ENCODE measurements around the gene KMT5B.
A peak's percentile ranks its signal among the peaks of the same experiment; 100 is the strongest.

Gene KMT5B

DNA sequence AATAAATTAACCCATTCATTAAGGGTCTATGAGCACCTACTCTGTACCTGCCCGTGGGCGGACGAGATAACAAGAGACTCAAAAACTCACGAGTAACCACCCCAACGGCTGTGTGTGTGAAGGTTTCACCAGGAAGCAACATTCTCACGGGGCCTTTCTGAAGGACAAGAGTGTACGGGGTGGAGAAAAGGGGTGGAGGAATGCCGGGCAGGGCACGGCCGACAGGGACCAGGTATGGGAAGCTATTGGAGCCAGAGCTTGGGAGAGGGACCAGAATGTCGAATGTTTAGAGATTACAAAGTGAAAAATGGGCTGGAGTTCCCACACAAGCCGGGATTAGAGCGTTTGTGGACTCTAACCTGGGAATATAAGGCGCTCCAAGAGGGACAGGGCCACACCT, 1.6 kb downstream of the KMT5B start:
- H2BK15ac ChIP-seq (ENCODE audit: low read depth, poor library complexity, severe bottlenecking) = no peak overlapping the region
- H3K14ac ChIP-seq (ENCODE audit: low read length in 2 of 2) = no peak overlapping the region
- peak overlapping the region; percentile 60 for H3K4me2 ChIP-seq (ENCODE audit: low read length, poor library complexity, severe bottlenecking)
- H3K9ac ChIP-seq (ENCODE audit: low read length) = peak overlapping the region; percentile 86
- no peak overlapping the region for H3K4ac ChIP-seq (ENCODE audit: low read depth in 1 of 2, low read length in 2 of 2)
- H3K36me3 ChIP-seq (ENCODE audit: control insufficient read depth in 1 of 2, insufficient read depth in 2 of 2, low read depth in 1 of 2, low read length in 2 of 2) = no peaks in the 10 kb centered on the region
- H3K4me1 ChIP-seq (ENCODE audit: control insufficient read depth, insufficient read depth, low read depth, low read length) = peaks cover 22% of the 10 kb centered on the region
- no peak overlapping the region for H4K8ac ChIP-seq (ENCODE audit: low read length)
- WGBS = 55% methylated on average over 14 of the region's 14 CpGs
- H2AK5ac ChIP-seq (ENCODE audit: low read length, severe bottlenecking) = no peak overlapping the region
- no peak overlapping the region for H2BK5ac ChIP-seq (ENCODE audit: low read depth, low read length, poor library complexity, severe bottlenecking)
- H3K79me1 ChIP-seq (replicated peaks; ENCODE audit: low read length, poor library complexity, severe bottlenecking) = peaks cover 5% of the 10 kb centered on the region
- H4K91ac ChIP-seq (ENCODE audit: low read length) = no peak overlapping the region
- no peak overlapping the region for H3K27ac ChIP-seq (ENCODE audit: low read length, poor library complexity, severe bottlenecking)
- peak overlapping the region; percentile 17 to 98 for H3K4me3 ChIP-seq (ENCODE audit: insufficient read depth in 1 of 2, low read depth in 1 of 2, low read length in 2 of 2)
- H2BK120ac ChIP-seq (ENCODE audit: low read depth, low read length) = no peak overlapping the region
- peaks cover 10 to 22% of the 10 kb centered on the region in 2 experiments for H3K27me3 ChIP-seq (ENCODE audit: control insufficient read depth in 1 of 2, insufficient read depth in 1 of 2, low read length in 2 of 2)
- no peak overlapping the region for H3K23ac ChIP-seq (ENCODE audit: low read length in 2 of 2)
- H2AFZ ChIP-seq (ENCODE audit: low read depth, low read length) = no peak overlapping the region
- H3K18ac ChIP-seq (ENCODE audit: low read depth in 1 of 2, low read length in 2 of 2) = no peak overlapping the region
- no peaks in the 10 kb centered on the region for H3K9me3 ChIP-seq (ENCODE audit: control insufficient read depth, low read length)
- no peak overlapping the region for H2BK12ac ChIP-seq (ENCODE audit: low read length in 2 of 2)
- no peak for DNase-seq

DNA sequence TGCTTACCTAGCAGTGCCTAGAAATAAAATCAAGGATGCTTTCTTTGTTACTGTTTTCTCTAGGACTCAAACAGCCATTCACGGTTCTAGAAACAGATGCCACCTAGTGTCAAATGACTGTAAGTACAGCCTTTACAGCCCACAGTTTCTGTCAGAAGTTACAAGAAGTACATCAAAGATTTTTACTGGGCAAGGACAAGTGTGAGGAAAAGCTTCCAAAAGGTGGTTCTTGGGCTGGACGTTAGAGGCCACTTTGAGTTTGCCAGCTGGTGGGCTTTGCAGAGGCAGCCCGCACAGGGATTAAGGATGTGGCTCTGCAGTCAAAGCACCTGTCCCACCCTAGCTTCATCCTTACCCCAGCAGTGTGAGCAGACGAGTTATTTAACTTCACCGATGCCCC, 6.9 kb downstream of the KMT5B start:
- Histone ChIP-seq H3K18ac (ENCODE audit: low read depth in 1 of 2, low read length in 2 of 2) (no peak overlapping the region), H3K9ac (ENCODE audit: low read length) (no peak overlapping the region), H3K4ac (ENCODE audit: low read depth in 1 of 2, low read length in 2 of 2) (no peak overlapping the region), H2AK5ac (ENCODE audit: low read length, severe bottlenecking) (no peak overlapping the region), H2AFZ (ENCODE audit: low read depth, low read length) (no peak overlapping the region), H2BK120ac (ENCODE audit: low read depth, low read length) (no peak overlapping the region), H3K9me3 (ENCODE audit: control insufficient read depth, low read length) (no peaks in the 10 kb centered on the region), H3K27me3 (ENCODE audit: control insufficient read depth in 1 of 2, insufficient read depth in 1 of 2, low read length in 2 of 2) (no peaks in the 10 kb centered on the region), H3K4me2 (ENCODE audit: low read length, poor library complexity, severe bottlenecking) (no peak overlapping the region), H3K23ac (ENCODE audit: low read length in 2 of 2) (no peak overlapping the region), H3K14ac (ENCODE audit: low read length in 2 of 2) (no peak overlapping the region), H3K36me3 (ENCODE audit: control insufficient read depth in 1 of 2, insufficient read depth in 2 of 2, low read depth in 1 of 2, low read length in 2 of 2) (no peaks in the 10 kb centered on the region), H2BK5ac (ENCODE audit: low read depth, low read length, poor library complexity, severe bottlenecking) (no peak overlapping the region), H3K4me1 (ENCODE audit: control insufficient read depth, insufficient read depth, low read depth, low read length) (peaks cover 9% of the 10 kb centered on the region), H4K8ac (ENCODE audit: low read length) (no peak overlapping the region), H3K27ac (ENCODE audit: low read length, poor library complexity, severe bottlenecking) (no peak overlapping the region), H4K91ac (ENCODE audit: low read length) (no peak overlapping the region), H2BK15ac (ENCODE audit: low read depth, poor library complexity, severe bottlenecking) (no peak overlapping the region), H3K4me3 (ENCODE audit: insufficient read depth in 1 of 2, low read depth in 1 of 2, low read length in 2 of 2) (no peak overlapping the region), H2BK12ac (ENCODE audit: low read length in 2 of 2) (no peak overlapping the region), H3K79me1 (replicated peaks; ENCODE audit: low read length, poor library complexity, severe bottlenecking) (peaks cover 2% of the 10 kb centered on the region)
- peak; percentile 75 for DNase-seq
- WGBS = 41% methylated on average over 5 of the region's 5 CpGs

- Histone ChIP-seq H3K14ac (ENCODE audit: low read length in 2 of 2) (no peak overlapping the region), H3K4me1 (ENCODE audit: control insufficient read depth, insufficient read depth, low read depth, low read length) (peaks cover 6% of the 10 kb centered on the region), H3K4me2 (ENCODE audit: low read length, poor library complexity, severe bottlenecking) (no peak overlapping the region), H2BK12ac (ENCODE audit: low read length in 2 of 2) (no peak overlapping the region), H3K18ac (ENCODE audit: low read depth in 1 of 2, low read length in 2 of 2) (no peak overlapping the region), H2BK5ac (ENCODE audit: low read depth, low read length, poor library complexity, severe bottlenecking) (no peak overlapping the region), H2BK120ac (ENCODE audit: low read depth, low read length) (no peak overlapping the region), H3K27me3 (ENCODE audit: control insufficient read depth in 1 of 2, insufficient read depth in 1 of 2, low read length in 2 of 2) (no peaks in the 10 kb centered on the region), H2BK15ac (ENCODE audit: low read depth, poor library complexity, severe bottlenecking) (no peak overlapping the region), H3K79me1 (replicated peaks; ENCODE audit: low read length, poor library complexity, severe bottlenecking) (peaks cover 4% of the 10 kb centered on the region), H3K4ac (ENCODE audit: low read depth in 1 of 2, low read length in 2 of 2) (no peak overlapping the region), H2AFZ (ENCODE audit: low read depth, low read length) (no peak overlapping the region), H3K23ac (ENCODE audit: low read length in 2 of 2) (no peak overlapping the region), H2AK5ac (ENCODE audit: low read length, severe bottlenecking) (no peak overlapping the region), H3K36me3 (ENCODE audit: control insufficient read depth in 1 of 2, insufficient read depth in 2 of 2, low read depth in 1 of 2, low read length in 2 of 2) (no peaks in the 10 kb centered on the region), H4K8ac (ENCODE audit: low read length) (no peak overlapping the region), H3K9me3 (ENCODE audit: control insufficient read depth, low read length) (no peaks in the 10 kb centered on the region), H3K4me3 (ENCODE audit: insufficient read depth in 1 of 2, low read depth in 1 of 2, low read length in 2 of 2) (no peak overlapping the region), H3K9ac (ENCODE audit: low read length) (no peak overlapping the region), H3K27ac (ENCODE audit: low read length, poor library complexity, severe bottlenecking) (no peak overlapping the region), H4K91ac (ENCODE audit: low read length) (no peak overlapping the region)
- 76% methylated on average over 6 of the region's 6 CpGs for WGBS
- DNase-seq = no peak
These were observed 8.7 kb downstream of the KMT5B start for GRCh38 chr11:68204402-68204801.

DNA sequence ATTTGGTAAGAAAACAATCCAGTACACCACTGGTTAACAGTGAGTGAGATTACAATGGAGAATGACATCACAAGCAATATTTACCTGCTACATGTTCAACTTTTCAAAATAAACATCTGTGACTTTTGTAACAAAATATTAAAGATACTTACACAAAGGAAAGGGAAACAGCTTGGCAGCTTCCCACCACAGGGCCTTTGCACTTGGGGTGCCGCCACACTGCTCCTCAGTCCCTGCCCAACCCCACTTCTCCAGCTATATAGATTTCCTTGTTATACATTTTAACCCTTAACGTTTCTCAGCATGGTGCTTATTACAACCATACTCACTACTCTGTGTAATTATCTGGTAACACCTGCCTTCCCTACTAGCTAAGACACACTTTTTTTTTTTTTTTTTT, 10.9 kb downstream of the KMT5B start:
- Histone ChIP-seq H2AFZ (ENCODE audit: low read depth, low read length) (no peak overlapping the region), H3K23ac (ENCODE audit: low read length in 2 of 2) (no peak overlapping the region), H2BK15ac (ENCODE audit: low read depth, poor library complexity, severe bottlenecking) (no peak overlapping the region), H3K9me3 (ENCODE audit: control insufficient read depth, low read length) (no peaks in the 10 kb centered on the region), H3K79me1 (replicated peaks; ENCODE audit: low read length, poor library complexity, severe bottlenecking) (peaks cover 6% of the 10 kb centered on the region), H2AK5ac (ENCODE audit: low read length, severe bottlenecking) (no peak overlapping the region), H4K91ac (ENCODE audit: low read length) (no peak overlapping the region), H3K36me3 (ENCODE audit: control insufficient read depth in 1 of 2, insufficient read depth in 2 of 2, low read depth in 1 of 2, low read length in 2 of 2) (no peaks in the 10 kb centered on the region), H3K27me3 (ENCODE audit: control insufficient read depth in 1 of 2, insufficient read depth in 1 of 2, low read length in 2 of 2) (no peaks in the 10 kb centered on the region), H3K14ac (ENCODE audit: low read length in 2 of 2) (no peak overlapping the region), H4K8ac (ENCODE audit: low read length) (no peak overlapping the region), H2BK120ac (ENCODE audit: low read depth, low read length) (no peak overlapping the region), H3K4me1 (ENCODE audit: control insufficient read depth, insufficient read depth, low read depth, low read length) (peaks cover 4% of the 10 kb centered on the region), H2BK12ac (ENCODE audit: low read length in 2 of 2) (no peak overlapping the region), H3K27ac (ENCODE audit: low read length, poor library complexity, severe bottlenecking) (no peak overlapping the region), H3K4me3 (ENCODE audit: insufficient read depth in 1 of 2, low read depth in 1 of 2, low read length in 2 of 2) (no peak overlapping the region), H3K18ac (ENCODE audit: low read depth in 1 of 2, low read length in 2 of 2) (no peak overlapping the region), H3K4me2 (ENCODE audit: low read length, poor library complexity, severe bottlenecking) (no peak overlapping the region), H3K9ac (ENCODE audit: low read length) (no peak overlapping the region), H2BK5ac (ENCODE audit: low read depth, low read length, poor library complexity, severe bottlenecking) (no peak overlapping the region), H3K4ac (ENCODE audit: low read depth in 1 of 2, low read length in 2 of 2) (no peak overlapping the region)
- 98% methylated on average over 2 of the region's 2 CpGs for whole genome bisulfite sequencing
- DNase-seq = no peak
